ENCODE data around the gene TXNIP.
"Not testable (repeated sequence)": the region's sequence is repeated elsewhere in the genome, so short reads cannot be mapped to it uniquely, and the experiment has no call there.

The TXNIP gene

GRCh38 chr1:145996433-145997015, at the start of gene TXNIP:
Gene TXNIP, minus strand, starts transcription at chr1:145996579. Its CDS starts 313 bp downstream, at chr1:145996266.
- DNase-seq = peak; percentile 91

GRCh38 chr1:146039844-146040194, 43.4 kb upstream of the TXNIP start:
- DNase-seq = no peak

DNA sequence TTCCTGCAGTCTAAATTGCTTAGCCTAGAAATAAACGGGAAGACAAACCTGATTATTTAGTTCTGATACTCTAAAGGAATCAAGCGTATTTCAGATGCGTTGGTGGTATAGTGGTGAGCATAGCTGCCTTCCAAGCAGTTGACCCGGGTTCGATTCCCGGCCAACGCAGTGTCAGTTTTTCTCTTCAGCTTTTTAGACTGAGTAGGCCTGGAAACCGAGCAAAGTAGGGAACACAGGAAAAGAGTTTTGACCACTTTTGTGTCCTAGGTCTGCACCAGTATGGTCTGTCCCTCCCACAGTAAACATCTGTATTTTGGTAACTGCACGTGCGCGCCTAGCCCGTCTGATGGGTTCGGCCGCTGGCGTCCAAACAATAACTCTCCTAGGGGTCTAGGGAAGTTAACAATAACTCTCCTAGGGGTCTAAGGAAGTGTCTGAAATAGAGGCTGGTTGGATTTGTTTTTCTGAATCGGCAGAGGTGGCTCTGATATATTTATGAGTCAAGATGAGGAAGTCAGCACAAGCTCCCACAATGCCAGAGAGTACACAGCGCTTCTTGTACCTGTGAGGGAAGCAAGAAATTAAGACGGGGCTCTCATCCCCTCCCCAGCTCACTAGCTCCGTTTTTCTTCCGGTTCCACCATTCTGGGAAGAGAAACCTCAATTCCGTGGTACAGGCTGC, 40.7 kb upstream of the TXNIP start:
- DNase-seq = peak; percentile 79

DNA sequence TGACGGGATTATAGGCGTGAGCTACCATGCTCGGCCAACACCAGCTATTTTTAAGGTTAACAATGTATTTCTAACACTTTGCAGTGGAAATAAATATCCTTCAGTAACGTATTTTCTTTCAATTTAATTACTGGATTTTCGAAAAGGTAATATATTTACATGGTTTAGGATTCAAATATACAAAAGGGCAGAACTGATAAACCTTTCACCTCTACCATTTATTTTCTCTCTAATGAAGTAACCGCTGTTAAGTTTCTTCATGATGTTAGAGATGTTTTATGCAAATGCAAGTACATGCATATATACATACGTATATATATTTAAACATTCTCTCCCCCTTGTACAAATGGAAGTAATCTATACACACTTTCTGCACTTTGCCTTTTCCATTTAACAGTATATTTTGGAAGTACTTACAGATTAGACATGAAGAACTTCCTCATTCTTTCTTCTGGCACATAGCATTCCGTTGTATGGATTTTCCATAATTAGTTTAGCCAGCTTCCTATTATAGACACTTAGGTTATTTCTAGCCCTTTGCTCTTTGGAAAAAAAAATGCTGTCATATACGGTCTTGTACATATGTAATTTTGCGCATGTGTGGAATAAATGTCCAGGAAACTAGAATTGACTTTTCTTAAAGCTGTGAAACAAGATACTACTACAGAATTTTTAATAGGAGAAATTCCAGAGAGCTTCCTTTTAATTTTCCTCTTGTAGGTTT, 40.0 kb upstream of the TXNIP start:
- no peak for DNase-seq

- DNase-seq = no peak
Measured at GRCh38 chr1:146035048-146035423, 38.7 kb upstream of the TXNIP start.

DNA sequence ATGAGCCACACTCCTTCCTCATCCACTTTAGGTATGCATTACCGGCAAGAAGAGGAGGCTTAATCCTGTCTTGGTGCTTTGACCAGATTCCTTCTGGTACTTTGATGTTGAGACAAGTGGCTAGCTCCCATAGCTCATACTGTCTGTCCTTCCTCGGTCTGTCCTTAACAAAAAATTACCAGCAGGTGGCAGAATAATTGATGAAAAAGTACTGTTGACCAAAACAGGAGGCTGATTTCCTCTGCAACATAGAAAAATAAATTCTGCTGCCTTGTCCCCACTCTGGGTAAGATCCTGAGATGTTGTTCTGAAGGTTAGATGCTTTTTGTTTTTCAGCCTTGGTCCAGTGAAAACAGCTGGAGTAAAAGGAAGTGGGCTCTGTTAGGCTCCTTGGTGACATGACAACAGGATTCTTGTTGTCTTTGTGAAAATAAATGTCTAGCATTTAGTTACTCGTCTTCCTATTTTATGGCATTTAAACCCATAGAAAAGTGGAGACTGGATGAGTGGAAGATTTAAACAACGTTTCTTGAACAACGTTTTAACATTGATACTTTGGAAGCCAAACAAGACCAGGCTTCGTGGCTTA, 36.3 kb upstream of the TXNIP start:
- DNase-seq = no peak

DNA sequence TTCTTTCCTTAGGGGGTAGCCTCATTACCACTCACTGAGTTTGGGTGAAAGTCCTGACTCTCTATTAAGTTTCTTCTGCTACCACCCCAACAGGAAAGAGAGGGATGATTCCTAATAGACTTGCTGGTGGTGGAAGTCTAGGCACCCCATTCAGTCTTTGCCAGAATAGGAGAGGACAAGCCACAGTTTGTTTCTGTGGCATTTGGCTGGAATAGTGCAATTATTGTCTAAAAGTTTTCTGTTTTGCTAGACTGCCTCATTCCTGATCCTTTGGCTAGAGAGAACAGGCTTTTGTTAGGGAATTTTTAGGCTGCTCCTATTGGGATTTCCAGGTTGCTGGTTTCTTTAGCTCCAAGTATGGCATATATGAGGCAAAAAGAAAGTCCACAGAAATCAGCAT, 35.1 kb upstream of the TXNIP start:
- no peak for DNase-seq

GRCh38 chr1:146029117-146029516, 32.7 kb upstream of the TXNIP start:
- no peak for DNase-seq

DNA sequence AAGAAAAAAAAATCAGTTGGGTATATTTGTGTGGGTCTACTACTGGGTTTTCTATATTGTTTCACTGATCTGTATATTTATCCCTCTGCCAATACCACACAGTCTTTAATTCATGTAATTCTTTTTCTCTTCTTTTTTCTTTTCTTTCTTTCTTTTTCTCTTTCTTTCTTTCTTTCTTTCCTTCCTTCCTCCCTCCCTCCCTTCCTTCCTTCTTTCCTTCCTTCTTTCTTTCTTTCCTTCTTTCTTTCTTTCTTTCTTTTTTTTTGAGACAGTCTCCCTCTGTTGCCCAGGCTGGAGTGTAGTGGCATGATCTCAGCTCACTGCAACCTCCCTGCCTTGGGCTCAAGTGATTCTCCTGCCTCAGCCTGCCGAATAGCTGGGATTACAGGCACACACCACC, 30.3 kb upstream of the TXNIP start:
- DNase-seq = not testable (repeated sequence)

- not testable (repeated sequence) for DNase-seq
Measured at GRCh38 chr1:146025787-146026495, 29.6 kb upstream of the TXNIP start.

DNA sequence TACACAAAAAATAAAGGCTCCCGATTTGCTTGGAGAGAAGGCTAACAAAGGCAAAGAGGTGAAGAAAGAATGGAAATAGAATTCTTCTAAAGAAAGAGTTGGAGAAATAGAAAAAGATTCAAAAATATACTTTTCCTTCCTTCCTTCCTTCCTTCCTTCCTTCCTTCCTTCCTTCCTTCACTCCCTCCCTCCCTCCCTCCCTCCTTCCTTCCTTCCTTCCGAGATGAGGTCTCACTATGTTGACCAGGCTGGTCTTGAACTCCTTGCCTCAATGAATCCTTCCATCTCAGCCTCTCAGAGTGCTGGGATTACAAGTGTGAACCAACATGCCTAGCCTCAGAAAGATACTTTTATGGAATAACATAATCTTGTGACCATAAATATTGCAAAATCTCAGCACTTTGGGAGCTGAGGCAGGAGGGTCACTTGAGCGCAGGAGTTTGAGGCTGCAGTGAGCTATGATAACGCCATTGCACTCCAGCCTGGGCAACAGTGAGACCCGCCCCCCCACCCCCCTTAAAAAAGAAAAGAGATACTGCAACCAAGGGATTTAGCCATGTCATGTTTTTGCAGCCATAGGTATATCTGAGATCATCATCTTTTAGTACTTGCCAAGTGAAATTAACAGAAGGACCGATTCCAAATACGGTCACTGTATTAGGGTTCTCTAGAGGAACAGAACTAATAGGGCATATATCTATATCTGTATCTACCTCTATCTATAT, 26.2 kb upstream of the TXNIP start:
- DNase-seq = no peak

DNA sequence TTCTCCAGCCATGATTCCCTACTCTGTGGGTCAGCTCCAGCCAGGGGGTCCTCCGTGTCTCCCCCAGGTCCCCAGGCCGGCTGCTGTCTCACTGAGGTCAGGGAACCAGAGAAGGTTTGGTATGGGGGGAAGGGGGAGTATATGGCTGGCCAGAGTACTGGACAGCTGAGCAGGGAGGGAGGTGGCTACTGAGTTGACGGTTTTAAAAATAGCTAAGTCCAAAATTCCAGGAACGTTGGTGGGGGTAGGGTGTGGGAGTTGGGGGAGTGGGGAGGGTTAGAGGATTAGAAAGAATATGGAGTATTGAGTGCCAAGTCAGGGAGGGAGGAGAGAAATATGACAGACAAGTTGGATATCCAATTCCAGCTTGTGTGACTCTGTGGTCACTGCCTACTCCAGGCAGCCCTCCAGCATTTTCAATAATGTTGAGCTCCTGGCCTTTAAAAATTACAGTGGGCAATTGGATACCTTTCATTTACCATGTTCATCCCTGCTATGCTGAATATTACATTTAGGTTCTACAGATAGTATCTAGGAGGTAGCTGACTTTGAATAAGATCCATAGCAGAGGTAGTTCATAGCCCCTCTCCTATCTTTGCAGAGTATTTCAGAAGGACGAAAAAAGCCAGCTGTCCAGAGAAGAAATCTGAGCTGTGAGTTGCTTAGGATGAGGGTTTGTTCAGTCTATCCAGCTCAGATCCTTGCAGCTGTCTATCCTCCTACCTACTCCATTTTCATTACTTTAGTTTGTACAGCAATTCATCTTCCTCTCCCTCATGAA, 25.4 kb upstream of the TXNIP start, which contains the start of gene HJV:
Gene HJV, minus strand, starts transcription at position 114 of the 781 bp plus-strand sequence. CDS start 1,504 bp downstream, outside the sequence.
- DNase-seq = no peak

- no peak for DNase-seq
Measured at GRCh38 chr1:146021050-146021445, 24.7 kb upstream of the TXNIP start.

DNA sequence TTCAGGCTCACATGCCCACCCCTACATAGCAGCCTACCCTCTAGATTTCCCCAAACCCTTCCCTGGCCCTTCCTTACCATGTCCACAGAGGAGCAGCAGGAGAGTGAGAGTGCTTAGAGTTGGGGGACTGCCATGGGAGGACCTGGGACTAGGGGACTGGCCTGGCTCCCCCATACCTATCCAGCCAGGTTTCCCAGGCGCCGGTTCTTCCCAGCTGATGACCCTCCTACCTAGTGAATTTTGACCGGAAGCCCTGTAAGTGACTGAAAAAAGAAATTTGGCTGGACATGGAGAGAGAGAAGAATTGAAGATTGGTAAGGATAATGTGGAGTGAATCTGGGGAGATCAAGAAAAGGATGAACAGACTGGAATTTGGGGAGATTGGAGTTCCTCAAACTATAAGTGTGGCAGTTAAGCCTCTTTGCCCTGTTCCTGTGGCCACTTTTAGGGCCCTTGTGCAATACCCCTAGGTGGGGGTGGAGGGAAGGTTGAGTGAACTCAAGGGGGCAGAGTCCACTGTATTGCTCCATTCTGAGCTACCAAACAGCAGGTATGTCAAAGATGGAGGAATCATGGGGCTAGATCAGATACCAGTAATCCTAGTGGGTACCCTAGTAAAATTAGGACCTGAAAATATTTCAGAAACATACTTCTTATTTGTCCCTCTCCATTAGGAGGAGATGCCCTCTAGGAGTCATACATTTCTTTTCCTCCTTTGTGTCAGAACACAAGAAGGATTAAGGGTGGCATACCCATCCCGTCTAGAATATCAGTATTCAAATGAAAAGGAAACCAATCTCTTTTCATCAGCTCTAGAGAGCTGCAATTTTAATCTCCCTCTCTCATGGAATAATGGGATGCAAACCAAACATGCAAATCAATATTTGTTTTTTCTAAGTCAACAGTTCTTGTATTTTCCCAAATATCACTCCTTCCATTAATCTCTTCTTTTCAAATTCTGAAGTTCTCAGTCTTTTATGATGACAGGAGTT, 24.0 kb upstream of the TXNIP start:
- no peak for DNase-seq

DNA sequence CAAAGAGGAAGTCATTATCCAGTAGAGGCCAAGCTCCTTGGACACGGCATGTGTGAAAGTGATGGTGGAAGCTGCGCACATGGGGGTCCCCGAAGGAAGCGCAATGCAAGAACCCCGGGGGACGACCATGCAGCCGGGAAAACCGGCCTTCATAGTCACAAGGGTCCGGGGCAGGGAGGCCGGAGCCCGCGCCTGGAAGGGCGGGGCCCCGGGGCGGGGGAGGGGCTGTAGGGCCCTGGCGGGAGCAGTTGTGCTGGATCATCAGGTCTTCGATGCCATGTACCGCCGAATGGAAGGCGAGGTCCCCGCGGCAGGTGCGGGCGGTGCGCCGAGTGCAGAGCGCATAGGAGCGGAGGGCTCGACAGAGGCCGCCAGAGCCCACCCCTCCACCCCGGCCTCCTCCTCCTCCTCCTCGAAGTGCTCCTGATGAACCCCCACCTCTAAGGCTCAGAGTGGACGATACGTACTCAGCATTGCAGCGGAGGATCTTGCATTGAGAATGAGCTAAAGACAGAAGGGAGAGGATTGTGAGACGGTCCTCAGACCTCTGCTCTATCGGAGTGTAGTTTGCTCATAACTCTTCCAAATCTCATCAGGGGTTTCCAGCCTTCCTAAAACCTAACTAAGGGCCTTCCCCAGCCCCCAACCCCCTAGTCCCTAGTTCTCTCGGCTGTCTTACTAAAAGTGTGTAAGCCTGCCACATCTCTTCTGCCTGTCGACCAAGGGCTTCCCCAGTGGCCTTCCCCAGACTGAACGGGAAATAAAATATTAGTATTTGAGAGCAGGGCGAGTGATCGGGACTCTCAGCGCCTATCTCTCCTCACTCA, 23.1 kb upstream of the TXNIP start:
- DNase-seq = no peak

GRCh38 chr1:146016891-146017290, 20.5 kb upstream of the TXNIP start:
- no peak for DNase-seq

GRCh38 chr1:146013559-146013922, 17.2 kb upstream of the TXNIP start:
- no peak for DNase-seq

GRCh38 chr1:146012703-146013558, 16.6 kb upstream of the TXNIP start:
- no peak for DNase-seq
